NCI-H748 treated with DMSO at 0.1 percent for 48 hours (cell line): Measurements from ENCODE around the gene CLEC2D.
"Not testable (repeated sequence)": the region's sequence is repeated elsewhere in the genome, so short reads cannot be mapped to it uniquely, and the experiment has no call there.

Source experiments
- DNase-seq: peaks from one replicate; lab custom pipeline; 2025; lab: John Stamatoyannopoulos, UW

Gene CLEC2D

GRCh38 chr12:9730011-9730410 is 60.5 kb downstream of the CLEC2D start:
- no peak for DNase-seq

DNA sequence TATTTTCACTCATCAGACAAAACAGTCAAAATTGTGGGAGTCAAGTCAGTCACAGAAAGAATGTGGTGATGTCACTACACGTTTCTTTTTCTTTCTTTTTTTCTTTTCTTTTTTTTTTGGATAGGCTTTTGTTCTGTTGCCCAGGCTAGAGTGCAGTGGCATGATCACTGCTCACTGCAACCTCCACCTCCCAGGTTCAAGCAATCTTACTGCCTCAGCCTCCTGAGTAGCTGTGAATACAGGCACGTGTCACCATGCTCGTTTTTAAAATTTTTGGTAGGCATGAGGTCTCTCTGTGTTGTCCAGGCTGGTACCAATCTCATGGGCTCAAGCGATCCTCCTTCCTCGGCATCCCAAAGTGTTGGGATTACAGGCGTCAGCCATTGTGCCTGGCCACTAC is 61.1 kb downstream of the CLEC2D start:
- DNase-seq = no peak

DNA sequence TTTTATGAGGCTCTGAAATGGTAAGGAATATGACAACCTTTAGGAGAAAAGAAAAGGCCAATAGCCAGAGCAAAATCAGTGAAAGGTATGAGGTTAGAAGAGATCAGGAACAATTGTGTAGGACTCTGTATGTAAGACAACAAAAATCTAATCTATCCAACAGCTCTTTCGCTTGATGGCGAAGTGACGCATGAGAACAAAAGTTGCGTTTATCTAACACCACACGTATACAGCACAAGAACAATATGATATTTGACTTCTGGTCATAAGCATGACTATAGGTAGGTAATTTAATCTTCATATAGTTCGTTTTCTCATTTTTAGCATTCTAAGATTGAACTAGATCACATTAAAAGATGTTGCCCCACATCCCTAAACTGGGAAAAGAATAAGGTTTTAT is 61.9 kb downstream of the CLEC2D start:
- no peak for DNase-seq

DNA sequence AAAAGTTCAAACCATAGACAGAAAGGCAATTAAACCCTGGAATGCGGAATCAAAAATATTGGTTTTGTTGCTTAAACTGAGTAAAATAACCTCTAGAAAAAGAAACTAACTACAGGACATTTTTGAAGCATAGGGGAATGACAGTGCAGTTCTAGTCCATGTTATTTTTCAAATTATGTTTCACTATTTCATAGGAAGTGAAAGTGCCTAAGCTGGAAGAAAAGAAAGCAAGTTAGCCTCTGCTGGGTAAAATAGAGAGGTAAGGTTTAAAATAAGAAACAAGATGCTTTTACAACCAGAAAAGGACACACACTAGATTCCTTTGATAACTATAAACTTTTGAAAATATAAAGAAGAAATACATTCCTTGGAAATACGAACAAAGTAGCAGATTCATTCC is 62.3 kb downstream of the CLEC2D start:
- no peak for DNase-seq

DNA sequence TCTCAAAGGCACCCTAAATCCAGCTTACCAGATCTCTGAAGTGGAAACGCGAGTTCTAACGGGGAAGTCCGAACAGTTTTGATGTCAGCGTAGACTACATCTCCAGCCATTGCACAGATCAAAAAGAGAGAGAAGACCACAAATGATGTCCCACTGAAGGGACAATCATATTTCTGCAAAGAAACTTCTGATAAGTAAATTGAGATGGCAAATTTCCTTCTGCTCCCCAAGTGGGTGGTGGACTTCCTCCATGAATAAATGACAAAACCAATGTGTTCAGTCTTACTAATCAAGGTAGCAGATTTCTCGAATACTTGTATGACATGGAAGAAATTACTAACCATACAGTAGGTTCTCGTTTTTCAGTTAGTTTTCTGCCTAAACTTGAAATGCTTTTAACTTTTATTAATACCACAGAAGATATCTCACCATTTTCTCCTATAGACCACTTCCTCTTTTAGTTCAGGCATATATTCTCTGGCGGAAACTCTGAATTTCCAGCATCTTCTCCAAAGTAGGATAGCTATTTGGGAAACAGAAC is 63.5 kb downstream of the CLEC2D start, which contains the start of gene CLECL1:
Gene CLECL1 (minus strand): TSS at position 177 of the 541 bp plus-strand sequence.
- DNase-seq = no peak

- no peak for DNase-seq
These were observed 66.1 kb downstream of the CLEC2D start for GRCh38 chr12:9735601-9736000.

DNA sequence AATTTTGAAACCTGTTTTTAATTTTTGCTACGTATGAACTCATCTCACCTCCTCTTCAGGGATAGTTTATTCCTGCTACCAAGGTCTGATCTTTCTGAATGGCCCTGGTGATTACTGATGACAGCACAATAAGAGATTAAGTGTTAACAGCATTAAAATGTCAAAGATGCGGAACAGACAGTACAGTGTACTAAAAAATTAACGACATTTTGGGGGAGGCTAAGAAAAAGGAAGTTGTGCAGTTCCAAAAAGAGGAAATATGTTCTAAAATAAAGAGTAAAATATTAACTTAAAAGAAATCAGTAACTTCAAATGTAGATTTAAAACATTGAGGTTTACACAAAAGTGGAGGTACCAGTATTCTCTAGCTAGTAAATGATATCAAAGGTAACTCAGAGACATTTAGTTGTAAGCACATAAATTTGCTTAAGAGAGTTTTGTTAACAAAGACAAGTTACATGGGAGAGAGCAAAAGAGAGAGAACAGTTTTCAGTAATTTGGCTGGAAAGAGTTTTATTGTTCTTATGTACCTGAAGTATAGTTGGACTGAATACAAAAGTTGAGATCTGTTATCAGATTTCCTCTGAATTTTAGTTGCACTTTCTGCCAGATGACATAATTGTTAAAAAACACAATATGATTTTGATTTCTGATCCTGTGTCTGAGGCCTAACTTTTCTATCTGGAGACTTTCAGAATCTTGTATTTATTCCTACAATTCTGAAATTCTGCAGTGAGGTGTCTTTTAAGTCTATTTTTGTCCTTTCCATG is 67.6 kb downstream of the CLEC2D start:
- DNase-seq = no peak

DNA sequence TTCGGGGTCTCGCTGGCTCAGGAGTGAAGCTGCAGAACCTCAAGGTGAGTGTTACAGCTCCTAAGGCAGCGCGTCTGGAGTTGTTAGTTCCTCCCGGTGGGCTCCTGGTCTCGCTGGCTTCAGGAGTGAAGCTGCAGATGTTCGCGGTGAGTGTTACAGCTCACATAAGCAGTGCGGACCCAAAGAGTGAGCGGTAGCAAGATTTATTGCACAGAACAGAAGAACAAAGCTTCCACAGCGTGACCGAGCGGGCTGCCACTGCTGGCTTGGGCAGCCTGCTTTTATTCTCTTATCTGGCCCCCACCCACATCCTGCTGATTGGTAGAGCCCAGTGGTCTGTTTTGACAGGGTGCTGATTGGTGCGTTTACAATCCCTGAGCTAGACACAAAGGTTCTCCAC is 69.4 kb downstream of the CLEC2D start:
- not testable (repeated sequence) for DNase-seq

GRCh38 chr12:9739404-9740105 is 70.0 kb downstream of the CLEC2D start:
- DNase-seq = not testable (repeated sequence)

DNA sequence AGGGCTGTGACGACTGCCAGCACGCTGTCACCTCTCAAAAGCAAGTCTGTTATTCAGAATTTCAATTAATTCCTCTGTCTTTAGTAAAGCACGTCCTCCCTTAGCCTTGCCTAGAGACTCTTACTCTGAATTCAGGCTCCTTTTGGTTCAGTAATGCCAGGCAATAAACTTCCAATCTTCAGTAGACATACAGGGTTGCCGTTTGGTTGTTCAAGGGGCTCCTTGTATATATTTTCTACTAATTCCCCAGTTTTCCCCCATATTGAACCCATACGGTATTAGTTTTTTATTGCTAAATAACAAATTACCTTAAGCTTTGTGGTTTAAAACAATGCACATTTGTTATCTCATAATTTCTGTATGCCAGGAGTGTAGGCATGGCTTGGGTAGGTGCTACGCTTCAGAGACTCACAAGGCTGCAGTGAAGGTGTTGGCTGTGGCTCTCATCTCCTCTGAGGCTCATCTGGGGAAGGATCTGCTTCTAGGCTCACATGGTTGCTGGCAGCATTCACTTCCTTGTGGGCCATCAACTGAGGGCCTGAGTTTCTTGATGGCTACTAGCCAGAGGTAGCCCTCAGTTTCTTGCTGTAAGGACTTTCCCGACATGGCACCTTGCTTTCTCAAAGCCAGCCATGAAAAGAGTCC is 70.7 kb downstream of the CLEC2D start:
- DNase-seq = no peak

DNA sequence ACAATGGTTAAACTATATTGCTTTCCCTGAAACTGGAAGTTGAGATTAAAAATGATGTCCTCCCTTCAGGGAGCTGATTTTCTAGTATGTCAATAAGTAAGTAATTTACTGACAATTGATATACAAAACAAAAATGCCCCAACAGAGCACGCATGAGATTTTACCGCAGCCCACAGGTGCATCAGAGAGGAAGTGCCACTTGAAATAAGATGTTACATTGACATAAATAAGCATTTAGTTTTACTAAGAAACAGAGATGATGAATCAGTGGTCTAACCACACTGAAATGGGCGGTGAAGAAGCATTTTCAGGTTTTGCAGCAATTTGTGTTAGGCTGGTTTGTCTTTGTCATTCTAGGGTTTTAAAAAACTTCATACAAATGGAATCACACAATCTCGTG is 72.2 kb downstream of the CLEC2D start:
- DNase-seq = no peak

DNA sequence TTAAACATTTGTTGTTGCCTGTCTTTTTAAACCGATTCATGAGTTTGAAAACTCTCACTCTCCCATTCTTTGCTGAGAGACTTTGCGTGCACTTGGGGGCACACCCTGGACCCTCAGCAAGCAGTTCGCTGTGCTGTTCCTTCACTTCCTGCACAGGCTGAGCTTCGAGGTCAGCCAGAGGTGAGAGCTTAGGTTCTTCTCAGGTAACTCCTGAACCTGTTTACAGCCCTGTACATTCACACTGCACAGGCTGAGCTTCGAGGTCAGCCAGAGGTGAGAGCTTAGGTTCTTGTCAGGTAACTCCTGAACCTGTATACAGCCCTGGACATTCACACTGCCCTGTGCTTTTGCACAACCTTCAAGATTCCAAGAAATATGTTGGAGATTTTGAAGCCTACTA is 73.1 kb downstream of the CLEC2D start:
- no peak for DNase-seq

- no peak for DNase-seq
These were observed 75.7 kb downstream of the CLEC2D start for GRCh38 chr12:9745199-9745598.
